Right lobe of liver (tissue), 4 donors: ENCODE results near the gene AGGF1.

Experiments used
- CTCF ChIP-seq, 4 donors: fragments of 200-600 bp in 3 of 4; fragments of 450-650 bp in 1 of 4; IDR thresholded peaks; one replicate each; pipeline versions ENCODE4 v1.5.1 to v1.8.0; 2016 to 2022; ENCODE audit warnings: antibody characterized with exemption in 4 of 4, mild to moderate bottlenecking in 2 of 4
- POLR2A ChIP-seq: fragments of 450-650 bp; IDR thresholded peaks from one replicate; pipeline ENCODE4 v1.6.1; 2017; ENCODE audit warnings: antibody characterized with exemption, mild to moderate bottlenecking
- donor health status: DM: no; HTN: no; CAD: no.
- donor health status: DM: no; HTN: no; CAD: no.
- donor health status: DM: no; HTN: yes; CAD: no.

GRCh38 chr5:77028631-77029375 is 1.4 kb upstream of the AGGF1 start:
- TF ChIP-seq POLR2A (no peak), CTCF (IDR thresholded peaks at IDR 0.05) (no peak)
